NCI-H460 (cell line): ENCODE data around the gene NCKAP5. TPM values are rescaled to one million over a fixed set of nuclear protein-coding genes. Genes with fewer than 3 reads are reported as not detected.
A peak's percentile ranks its signal among the peaks of the same experiment; 100 is the strongest.
"Not testable (repeated sequence)": the region's sequence is repeated elsewhere in the genome, so short reads cannot be mapped to it uniquely, and the experiment has no call there.

ENCODE experiments used
- DNase-seq: peaks from one replicate; pipeline ENCODE4 v3.0.0-alpha.2; 2016; ENCODE audit warnings: low read depth; ENCODE audit errors: extremely low read depth
- total RNA-seq: library from RNA; depleted of rRNA; stranded (reverse); fragments of >200 nt; shearing (Covaris generic); gene quantifications from 2 replicates; pipeline ENCODE4 v1.2.3, GENCODE V29; 2014

Gene NCKAP5
- total RNA-seq, 1 experiment from 2014 or later = 10.0 TPM

- no peak for DNase-seq
These were observed 852.6 kb downstream of the NCKAP5 start for GRCh38 chr2:132715386-132716351.

GRCh38 chr2:132703396-132703795, 864.9 kb downstream of the NCKAP5 start:
- no peak for DNase-seq

GRCh38 chr2:132701810-132702209, 866.5 kb downstream of the NCKAP5 start:
- DNase-seq = no peak

- DNase-seq = not testable (repeated sequence)
These were observed 868.5 kb downstream of the NCKAP5 start for GRCh38 chr2:132699802-132700201.

- DNase-seq = not testable (repeated sequence)
These were observed 869.9 kb downstream of the NCKAP5 start for GRCh38 chr2:132698347-132698746.

GRCh38 chr2:132697556-132698205, 870.6 kb downstream of the NCKAP5 start:
- no peak for DNase-seq

- no peak for DNase-seq
These were observed 875.4 kb downstream of the NCKAP5 start for GRCh38 chr2:132692816-132693215.

- no peak for DNase-seq
These were observed 876.7 kb downstream of the NCKAP5 start for GRCh38 chr2:132691556-132691955.

GRCh38 chr2:132690664-132691303, 877.5 kb downstream of the NCKAP5 start:
- no peak for DNase-seq

GRCh38 chr2:132681766-132682165, 886.5 kb downstream of the NCKAP5 start:
- no peak for DNase-seq

- no peak for DNase-seq
These were observed 887.7 kb downstream of the NCKAP5 start for GRCh38 chr2:132680544-132680943.

- DNase-seq = no peak
These were observed 889.8 kb downstream of the NCKAP5 start for GRCh38 chr2:132678483-132678882.

- DNase-seq = no peak
These were observed 890.6 kb downstream of the NCKAP5 start for GRCh38 chr2:132677661-132678060.

- no peak for DNase-seq
These were observed 891.3 kb downstream of the NCKAP5 start for GRCh38 chr2:132676999-132677398.

GRCh38 chr2:132671151-132671835, 897.0 kb downstream of the NCKAP5 start:
- DNase-seq = peak; percentile 17

- DNase-seq = peak; percentile 19
These were observed 897.6 kb downstream of the NCKAP5 start for GRCh38 chr2:132670496-132671150.

- DNase-seq = peak; percentile 21
These were observed 898.3 kb downstream of the NCKAP5 start, which contains the start of gene LYPD1 for GRCh38 chr2:132669908-132670495. Gene LYPD1, minus strand, starts transcription at chr2:132670205. Its CDS starts 273 bp downstream, at chr2:132669932.

GRCh38 chr2:132668987-132669907, 899.0 kb downstream of the NCKAP5 start:
- no peak for DNase-seq
